BE2C (cell line): ENCODE results near the gene JMJD4.

Source experiments
- DNase-seq: peaks from one replicate; pipeline ENCODE4 v3.0.0-alpha.2; 2020
- H3K27me3 ChIP-seq: fragments of 250-450 bp; sonication (Bioruptor Pico); 2 replicates; pipeline ENCODE4 v1.5.1; 2020; ENCODE audit warnings: mild to moderate bottlenecking
- H3K36me3 ChIP-seq: fragments of 250-450 bp; sonication (Bioruptor Pico); 2 replicates; pipeline ENCODE4 v1.5.1; 2020; ENCODE audit warnings: mild to moderate bottlenecking
- H3K4me1 ChIP-seq: fragments of 250-450 bp; sonication (Bioruptor Pico); 2 replicates; pipeline ENCODE4 v1.5.1; 2020
- H3K4me3 ChIP-seq: 2 replicates; pipeline ENCODE4 v1.5.1; 2011; ENCODE audit warnings: low read depth, low read length
- H3K9me3 ChIP-seq: fragments of 250-450 bp; sonication (Bioruptor Pico); 2 replicates; pipeline ENCODE4 v1.5.1; 2020
- CTCF ChIP-seq: IDR thresholded peaks from 2 replicates; pipeline ENCODE4 v1.5.1; 2012; ENCODE audit warnings: mild to moderate bottlenecking, low read depth, low read length

The JMJD4 gene

GRCh38 chr1:227733309-227733705 lies 1.8 kb downstream of the JMJD4 start:
- peaks cover 26% of the 10 kb centered on the region for H3K36me3 ChIP-seq
- TF ChIP-seq CTCF = no peak
- no peaks in the 10 kb centered on the region for H3K9me3 ChIP-seq
- no peaks in the 10 kb centered on the region for H3K27me3 ChIP-seq
- H3K4me1 ChIP-seq = peaks cover 5% of the 10 kb centered on the region
- DNase-seq = no peak
- no peak overlapping the region for H3K4me3 ChIP-seq

- Histone ChIP-seq H3K4me3 (no peak overlapping the region), H3K36me3 (peaks cover 26% of the 10 kb centered on the region), H3K4me1 (peaks cover 5% of the 10 kb centered on the region), H3K27me3 (no peaks in the 10 kb centered on the region), H3K9me3 (0 out of 2 replicates have a peak, but pooled peaks cover under 1% of the 10 kb centered on the region)
- no peak for TF ChIP-seq CTCF
- DNase-seq = no peak
Observed at GRCh38 chr1:227732586-227733308, 2.4 kb downstream of the JMJD4 start.

- peaks cover 26% of the 10 kb centered on the region for H3K36me3 ChIP-seq
- DNase-seq = no peak
- H3K4me1 ChIP-seq = peaks cover 5% of the 10 kb centered on the region
- no peak for TF ChIP-seq CTCF
- H3K4me3 ChIP-seq = no peak overlapping the region
- 0 out of 2 replicates have a peak, but pooled peaks cover 3% of the 10 kb centered on the region for H3K9me3 ChIP-seq
- H3K27me3 ChIP-seq = peaks cover 5% of the 10 kb centered on the region; the same call in 1 of the 2 replicates
Observed at GRCh38 chr1:227731696-227732585, 3.2 kb downstream of the JMJD4 start.

GRCh38 chr1:227731241-227731677 lies 3.8 kb downstream of the JMJD4 start:
- H3K9me3 ChIP-seq = 0 out of 2 replicates have a peak, but pooled peaks cover 3% of the 10 kb centered on the region
- H3K4me3 ChIP-seq = no peak overlapping the region
- H3K36me3 ChIP-seq = peaks cover 26% of the 10 kb centered on the region
- no peak for DNase-seq
- peaks cover 5% of the 10 kb centered on the region for H3K4me1 ChIP-seq
- no peak for TF ChIP-seq CTCF
- H3K27me3 ChIP-seq = peaks cover 5% of the 10 kb centered on the region; the same call in 1 of the 2 replicates

- H3K4me1 ChIP-seq = peaks cover 5% of the 10 kb centered on the region
Observed at GRCh38 chr1:227730630-227731151, 4.4 kb downstream of the JMJD4 start.

More at GRCh38 chr1:227730630-227731151, 4.4 kb downstream of the JMJD4 start:
- TF ChIP-seq CTCF = no peak
- peaks cover 5% of the 10 kb centered on the region; the same call in 1 of the 2 replicates for H3K27me3 ChIP-seq
- H3K9me3 ChIP-seq = 0 out of 2 replicates have a peak, but pooled peaks cover 3% of the 10 kb centered on the region
- peaks cover 26% of the 10 kb centered on the region for H3K36me3 ChIP-seq
- no peak overlapping the region for H3K4me3 ChIP-seq
- no peak for DNase-seq
